H1 (cell line): ENCODE measurements around the gene HLX. TPM values are rescaled to one million over a fixed set of nuclear protein-coding genes. Genes with fewer than 3 reads are reported as not detected.

ENCODE experiments used
- CTCF ChIA-PET: fragments of 300-600 bp; sonication (Branson Sonifier 250); formaldehyde crosslinking; loops from one replicate; lab custom pipeline; 2021; ENCODE audit not compliant: partially characterized antibody; lab: Charles Lee
- POLR2A ChIA-PET: fragments of 300-600 bp; sonication (Branson Sonifier 250); formaldehyde crosslinking; loops from one replicate; lab custom pipeline; 2021; ENCODE audit warnings: inconsistent platforms; ENCODE audit not compliant: partially characterized antibody; lab: Charles Lee
- DNase-seq, 2 experiments: peaks; one replicate each; pipeline versions ENCODE4 v3.0.0 to v3.0.0-alpha.2; 2010 to 2022; ENCODE audit warnings: low spot score in 2 of 2, low read depth in 1 of 2, mixed read lengths in 1 of 2
- FAIRE-seq: peaks from 2 replicates; lab custom pipeline; 2011; peaks lifted over from hg19 to GRCh38; lab: Jason Lieb, UNC
- H2AFZ ChIP-seq: 2 replicates; pipeline ENCODE4 v1.8.1; 2012; ENCODE audit warnings: low read length, inconsistent platforms
- H2AK5ac ChIP-seq: 2 replicates; pipeline ENCODE4 v1.6.1; 2013; ENCODE audit warnings: low read depth, low read length
- H2BK120ac ChIP-seq: replicated peaks from 2 replicates; pipeline ENCODE3; 2013; ENCODE audit warnings: low read depth, low read length, inconsistent platforms
- H2BK12ac ChIP-seq: 2 replicates; pipeline ENCODE4 v1.6.1; 2013; ENCODE audit warnings: low read depth, low read length
- H2BK15ac ChIP-seq: 2 replicates; pipeline ENCODE4 v1.6.1; 2013; ENCODE audit warnings: low read length
- H2BK20ac ChIP-seq: 2 replicates; pipeline ENCODE4 v1.6.1; 2013; ENCODE audit warnings: low read length
- H2BK5ac ChIP-seq: 2 replicates; pipeline ENCODE4 v1.6.1; 2013; ENCODE audit warnings: low read depth, low read length
- H3K14ac ChIP-seq: 2 replicates; pipeline ENCODE4 v1.6.1; 2013; ENCODE audit warnings: inconsistent platforms; ENCODE audit not compliant: insufficient read length
- H3K18ac ChIP-seq: 2 replicates; pipeline ENCODE4 v1.6.1; 2013; ENCODE audit warnings: low read length; ENCODE audit errors: extremely low read depth
- H3K23ac ChIP-seq: 2 replicates; pipeline ENCODE4 v1.6.1; 2013; ENCODE audit warnings: inconsistent platforms; ENCODE audit not compliant: insufficient read length
- H3K23me2 ChIP-seq: 2 replicates; pipeline ENCODE4 v1.6.1; 2013; ENCODE audit warnings: low read depth, low read length
- H3K27ac ChIP-seq: 2 replicates; pipeline ENCODE4 v1.6.1; 2011; ENCODE audit warnings: low read depth, low read length, inconsistent platforms
- H3K27me3 ChIP-seq, 4 experiments: replicated peaks in 1 of 4; 1 replicate in 1 of 4; 2 replicates in 3 of 4; pipeline versions ENCODE4 v1.6.1 to v1.8.1; 2011 to 2013; ENCODE audit warnings: low read length in 3 of 4, mild to moderate bottlenecking in 3 of 4, inconsistent platforms in 2 of 4, mixed read lengths in 2 of 4, moderate library complexity in 1 of 4; ENCODE audit not compliant: control insufficient read depth in 3 of 4, insufficient read depth in 3 of 4; ENCODE audit errors: extremely low read depth in 1 of 4
- H3K36me3 ChIP-seq, 4 experiments: 2 replicates each; pipeline versions ENCODE4 v1.6.1 to v1.8.1; 2011 to 2013; ENCODE audit warnings: mild to moderate bottlenecking in 4 of 4, low read length in 3 of 4, moderate library complexity in 2 of 4, control low read depth in 1 of 4, inconsistent platforms in 1 of 4; ENCODE audit not compliant: insufficient read depth in 4 of 4, control insufficient read depth in 2 of 4
- H3K4ac ChIP-seq: replicated peaks from 2 replicates; pipeline ENCODE3; 2013; ENCODE audit warnings: low read length, low read depth, mixed read lengths, inconsistent platforms; ENCODE audit not compliant: insufficient read length
- H3K4me1 ChIP-seq, 4 experiments: replicated peaks in 1 of 4; 1 replicate in 1 of 4; 2 replicates in 3 of 4; pipeline versions ENCODE4 v1.6.1 to v1.8.1; 2011 to 2013; ENCODE audit warnings: low read length in 3 of 4, inconsistent platforms in 2 of 4, mixed read lengths in 1 of 4; ENCODE audit not compliant: insufficient read depth in 4 of 4, control insufficient read depth in 3 of 4
- H3K4me2 ChIP-seq, 2 experiments: 2 replicates each; pipeline versions ENCODE4 v1.6.1 to v1.8.1; 2011 to 2013; ENCODE audit warnings: low read depth in 2 of 2, low read length in 2 of 2, control low read depth in 1 of 2, inconsistent platforms in 1 of 2, mild to moderate bottlenecking in 1 of 2; ENCODE audit not compliant: insufficient read depth in 1 of 2
- H3K4me3 ChIP-seq, 4 experiments: fragments of 200-600, 300-600 bp in 1 of 4; sonication (generic), shearing (Covaris generic), sonication (Bioruptor Twin) in 1 of 4; 2 replicates each; pipeline versions ENCODE4 v1.5.1 to v1.8.1; 2011 to 2016; ENCODE audit warnings: low read length in 4 of 4, low read depth in 3 of 4, control low read depth in 2 of 4, inconsistent platforms in 2 of 4, mild to moderate bottlenecking in 2 of 4, mixed read lengths in 1 of 4, moderate library complexity in 1 of 4; ENCODE audit not compliant: insufficient read depth in 2 of 4; ENCODE audit errors: extremely low read depth in 1 of 4
- H3K56ac ChIP-seq: replicated peaks from 2 replicates; pipeline ENCODE3; 2013; ENCODE audit warnings: low read depth, mild to moderate bottlenecking, mixed read lengths, low read length, inconsistent platforms; ENCODE audit not compliant: insufficient read length
- H3K79me1 ChIP-seq: 2 replicates; pipeline ENCODE4 v1.6.1; 2013; ENCODE audit warnings: low read depth, low read length, control low read depth
- H3K79me2 ChIP-seq, 2 experiments: 2 replicates each; pipeline versions ENCODE4 v1.6.1 to v1.8.1; 2012 to 2013; ENCODE audit warnings: low read length in 2 of 2, mild to moderate bottlenecking in 2 of 2, inconsistent platforms in 1 of 2; ENCODE audit not compliant: insufficient read depth in 2 of 2, control insufficient read depth in 1 of 2
- H3K9ac ChIP-seq, 4 experiments: replicated peaks in 1 of 4; 1 replicate in 1 of 4; 2 replicates in 3 of 4; pipeline versions ENCODE4 v1.6.1 to v1.8.1; 2011 to 2013; ENCODE audit warnings: low read depth in 3 of 4, low read length in 3 of 4, control low read depth in 2 of 4, mild to moderate bottlenecking in 2 of 4, moderate library complexity in 2 of 4, inconsistent platforms in 1 of 4; ENCODE audit errors: extremely low read depth in 1 of 4
- H3K9me3 ChIP-seq, 2 experiments: 2 replicates each; pipeline versions ENCODE4 v1.6.1 to v1.8.1; 2012 to 2013; ENCODE audit warnings: mild to moderate bottlenecking in 2 of 2, moderate library complexity in 2 of 2, control low read depth in 1 of 2, inconsistent platforms in 1 of 2, low read depth in 1 of 2, low read length in 1 of 2, mixed read lengths in 1 of 2; ENCODE audit not compliant: insufficient read depth in 2 of 2
- H4K20me1 ChIP-seq, 2 experiments: replicated peaks in 1 of 2; 2 replicates each; pipeline versions ENCODE3 to v1.8.1; 2011 to 2013; ENCODE audit warnings: inconsistent platforms in 2 of 2, low read length in 2 of 2, mild to moderate bottlenecking in 1 of 2; ENCODE audit not compliant: insufficient read depth in 2 of 2, control insufficient read depth in 1 of 2
- H4K5ac ChIP-seq: 2 replicates; pipeline ENCODE4 v1.6.1; 2013; ENCODE audit warnings: low read length, low read depth, mixed read lengths, inconsistent platforms; ENCODE audit not compliant: insufficient read length
- H4K8ac ChIP-seq: 2 replicates; pipeline ENCODE4 v1.8.0; 2013; ENCODE audit warnings: mild to moderate bottlenecking, moderate library complexity, low read length, inconsistent platforms; ENCODE audit not compliant: insufficient read depth; ENCODE audit errors: extremely low read depth
- H4K91ac ChIP-seq: replicated peaks from 2 replicates; pipeline ENCODE3; 2013; ENCODE audit warnings: low read length, mixed read lengths, inconsistent platforms; ENCODE audit not compliant: insufficient read length
- BCL11A ChIP-seq, 2 experiments: IDR thresholded peaks; one replicate each; pipeline ENCODE4 v1.6.1; 2011; ENCODE audit warnings: low read depth in 2 of 2, low read length in 2 of 2, mild to moderate bottlenecking in 2 of 2
- CTBP2 ChIP-seq: IDR thresholded peaks from 2 replicates; pipeline ENCODE4 v1.7.0; 2011; ENCODE audit warnings: borderline replicate concordance, mild to moderate bottlenecking, moderate library complexity, mixed read lengths, low read length; ENCODE audit not compliant: insufficient read depth, insufficient read length
- EZH2 ChIP-seq: fragments of 200-600 bp; sonication (generic); IDR thresholded peaks from 2 replicates; pipeline ENCODE4 v1.7.1; 2012; ENCODE audit warnings: low read depth, mild to moderate bottlenecking, moderate library complexity, low read length, inconsistent platforms; ENCODE audit not compliant: severe bottlenecking
- WGBS, 2 experiments: shearing (Covaris generic) in 1 of 2; methylation state at CpG; one replicate each; pipeline versions ENCODE4 v1.1.6 to v1.1.7; 2013 to 2015; ENCODE audit warnings: low lambda C conversion rate in 2 of 2, mixed read lengths in 2 of 2, inconsistent platforms in 1 of 2, low coverage in 1 of 2, missing lambda C conversion rate in 1 of 2; ENCODE audit not compliant: insufficient replicate concordance in 2 of 2, insufficient coverage in 1 of 2, insufficient read length in 1 of 2; ENCODE audit errors: extremely low coverage in 1 of 2, missing lambda C conversion rate in 1 of 2; 5-methylcytosine and 5-hydroxymethylcytosine counted together
- polyA plus RNA-seq, 7 experiments: library from polyadenylated mRNA; depleted of rRNA in 3 of 7; stranded (reverse) in 5 of 7; unstranded in 2 of 7; fragments of >200 nt in 5 of 7; fragments of 200-250 nt in 2 of 7; gene quantifications; 1 replicate in 5 of 7; 2 replicates in 1 of 7; 4 replicates in 1 of 7; pipeline versions ENCODE4 v1.2.1 to v1.2.3, GENCODE V29; 2011 to 2013; ENCODE audit warnings: missing spikeins in 2 of 7, mixed read lengths in 2 of 7
- total RNA-seq: library from RNA; stranded (reverse); fragmentation: NEBNext Ultra II Directional; extraction: Animal tissue kit (Norgen Biotek cat#: 25700); gene quantifications from 2 replicates; pipeline ENCODE4 v1.2.1, GENCODE V29; 2021

The HLX gene
- total and polyA plus RNA-seq, 2 of the 8 experiments (the other 6 are each of a cell fraction or from before 2014, with no cell fraction given): 0.11 to 0.30 TPM

GRCh38 chr1:220902916-220903315, 23.7 kb downstream of the HLX start:
- ChIA-PET CTCF (interaction anchor here (0.5 kb wide), 1 partner anchor 148 kb away, joined by 3 read pairs; no protein-coding TSS in a partner anchor), POLR2A (no interaction called here)
- Histone ChIP-seq H3K36me3 (no peaks in the 10 kb centered on the region), H2AK5ac (no peak overlapping the region), H2BK12ac (no peak overlapping the region), H2BK15ac (no peak overlapping the region), H2BK20ac (no peak overlapping the region), H3K56ac (no peak overlapping the region), H3K14ac (no peak overlapping the region), H3K79me2 (no peaks in the 10 kb centered on the region), H3K23me2 (no peaks in the 10 kb centered on the region), H2AFZ (no peak overlapping the region), H3K4me2 (no peak overlapping the region), H3K4me1 (no peaks in the 10 kb centered on the region), H3K27ac (no peak overlapping the region), H3K4me3 (no peak overlapping the region), H3K4ac (no peak overlapping the region), H3K79me1 (no peaks in the 10 kb centered on the region), H3K18ac (no peak overlapping the region), H3K9me3 (no peaks in the 10 kb centered on the region), H3K23ac (no peak overlapping the region), H4K91ac (no peak overlapping the region), H4K20me1 (no peaks in the 10 kb centered on the region), H3K27me3 (0 out of 7 replicates have a peak, but pooled peaks cover 0 to 2% (median 0%) of the 10 kb centered on the region in 4 experiments), H4K8ac (no peak overlapping the region), H2BK5ac (no peak overlapping the region), H2BK120ac (no peak overlapping the region), H4K5ac (no peak overlapping the region), H3K9ac (no peak overlapping the region)
- 88% methylated on average over 1 of the region's 1 CpG; no CpG with 5 or more reads in 1 of the 2 experiments for WGBS, 2 experiments
- DNase-seq (no peak), FAIRE-seq (no peak)
- TF ChIP-seq CTBP2 (no peak), EZH2 (peak; percentile 6), BCL11A (IDR thresholded peaks at IDR 0.05; ENCODE audit: low read depth in 2 of 2, low read length in 2 of 2) (no peak)
